Measurements from ENCODE around the gene RALGPS2. TPM values are rescaled to one million over a fixed set of nuclear protein-coding genes. Genes with fewer than 3 reads are reported as not detected.
"Not testable (repeated sequence)": the region's sequence is repeated elsewhere in the genome, so short reads cannot be mapped to it uniquely, and the experiment has no call there.

RALGPS2 gene
- total RNA-seq, 2 experiments from 2014 or later = 3.5 to 5.5 TPM

DNA sequence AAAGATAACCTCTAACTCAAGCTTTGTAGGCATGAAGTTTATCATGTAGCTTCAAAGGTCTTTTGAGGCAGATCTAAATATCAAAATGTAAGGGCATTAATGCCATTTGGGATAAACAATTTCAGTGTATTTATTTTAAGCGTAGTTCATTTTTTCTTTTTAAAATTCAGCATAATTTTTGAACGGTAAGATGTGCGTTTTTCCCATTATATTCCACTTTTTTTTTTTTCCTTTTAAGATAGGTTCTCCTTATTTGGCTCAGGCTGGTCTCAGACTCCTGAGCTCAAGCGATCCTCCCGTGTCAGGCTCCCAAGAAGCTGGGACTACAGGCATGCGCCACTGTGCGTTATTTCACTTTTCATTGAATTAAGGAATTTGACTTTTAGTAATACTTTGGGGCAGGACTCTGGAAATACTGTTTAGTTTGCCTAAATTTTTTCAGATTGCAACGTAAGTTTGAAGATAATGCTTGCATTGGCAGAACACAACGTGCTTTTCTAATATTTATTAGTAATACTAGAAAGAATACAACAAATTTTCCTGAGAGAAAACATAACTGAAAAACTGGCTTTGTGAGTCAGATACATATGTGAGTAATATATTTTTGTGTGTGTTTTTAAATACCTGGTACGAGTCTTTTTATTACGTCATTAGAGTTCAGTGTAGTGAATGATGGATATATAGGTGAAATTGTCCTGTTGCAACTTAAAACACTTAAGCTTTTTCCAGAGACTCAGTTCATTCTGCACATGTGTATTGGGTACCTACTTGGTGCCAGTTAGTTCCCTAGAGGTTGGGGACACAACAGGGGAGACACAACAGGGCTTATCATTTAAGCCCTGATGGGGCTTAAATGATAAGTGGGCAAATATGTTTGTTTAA is 2.2 kb downstream of the RALGPS2 start:
- DNase-seq = no peak
- Mint-ChIP-seq H3K27me3 (peaks cover 12% of the 10 kb centered on the region), H3K27ac (no peak overlapping the region), H3K4me1 (peaks cover 13% of the 10 kb centered on the region), H3K36me3 (ENCODE audit: low read depth) (no peaks in the 10 kb centered on the region), H3K9me3 (peaks cover 2% of the 10 kb centered on the region), H3K4me3 (no peak overlapping the region)
- ChIA-PET CTCF (interaction anchor here (0.6 kb wide), 1 partner anchor 334 kb away, joined by 6 read pairs; no protein-coding TSS in a partner anchor), POLR2A (no interaction called here)

GRCh38 chr1:178733972-178734371 is 8.9 kb downstream of the RALGPS2 start:
- CTCF ChIA-PET = no interaction called here

DNA sequence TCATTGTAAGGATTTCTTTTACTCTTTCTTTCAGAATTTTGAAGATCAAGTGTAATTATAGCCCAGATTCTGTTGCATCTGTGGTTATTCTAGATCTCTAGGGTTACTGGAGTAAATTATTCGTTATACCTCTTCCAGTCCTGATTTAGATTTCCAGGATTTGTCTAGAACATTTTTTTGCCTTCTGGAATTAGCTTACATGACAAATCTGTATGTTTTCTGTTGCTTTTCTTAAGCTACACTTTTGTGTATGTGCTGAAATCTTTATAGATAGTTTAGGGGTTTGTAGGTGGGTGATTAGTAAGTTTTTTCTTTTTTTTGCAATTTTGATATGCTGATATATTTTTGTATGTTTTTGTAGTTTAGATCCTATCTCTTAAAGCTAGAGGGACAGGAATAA is 13.7 kb downstream of the RALGPS2 start:
- no peaks in the 10 kb centered on the region for H3K27me3 Mint-ChIP-seq
- no peaks in the 10 kb centered on the region for H3K36me3 Mint-ChIP-seq (ENCODE audit: low read depth)
- no peak for DNase-seq
- no peak overlapping the region for H3K4me3 Mint-ChIP-seq
- peaks cover 3% of the 10 kb centered on the region for H3K9me3 Mint-ChIP-seq
- CTCF ChIA-PET = no interaction called here
- POLR2A ChIA-PET = no interaction called here
- H3K4me1 Mint-ChIP-seq = no peaks in the 10 kb centered on the region
- no peak overlapping the region for H3K27ac Mint-ChIP-seq

More at GRCh38 chr1:178733972-178734371, 8.9 kb downstream of the RALGPS2 start:
- Mint-ChIP-seq H3K4me3 (no peak overlapping the region), H3K36me3 (ENCODE audit: low read depth) (no peaks in the 10 kb centered on the region), H3K27me3 (peaks cover 2% of the 10 kb centered on the region), H3K9me3 (peaks cover 2% of the 10 kb centered on the region), H3K27ac (no peak overlapping the region), H3K4me1 (no peaks in the 10 kb centered on the region)
- POLR2A ChIA-PET = no interaction called here
- DNase-seq = no peak

DNA sequence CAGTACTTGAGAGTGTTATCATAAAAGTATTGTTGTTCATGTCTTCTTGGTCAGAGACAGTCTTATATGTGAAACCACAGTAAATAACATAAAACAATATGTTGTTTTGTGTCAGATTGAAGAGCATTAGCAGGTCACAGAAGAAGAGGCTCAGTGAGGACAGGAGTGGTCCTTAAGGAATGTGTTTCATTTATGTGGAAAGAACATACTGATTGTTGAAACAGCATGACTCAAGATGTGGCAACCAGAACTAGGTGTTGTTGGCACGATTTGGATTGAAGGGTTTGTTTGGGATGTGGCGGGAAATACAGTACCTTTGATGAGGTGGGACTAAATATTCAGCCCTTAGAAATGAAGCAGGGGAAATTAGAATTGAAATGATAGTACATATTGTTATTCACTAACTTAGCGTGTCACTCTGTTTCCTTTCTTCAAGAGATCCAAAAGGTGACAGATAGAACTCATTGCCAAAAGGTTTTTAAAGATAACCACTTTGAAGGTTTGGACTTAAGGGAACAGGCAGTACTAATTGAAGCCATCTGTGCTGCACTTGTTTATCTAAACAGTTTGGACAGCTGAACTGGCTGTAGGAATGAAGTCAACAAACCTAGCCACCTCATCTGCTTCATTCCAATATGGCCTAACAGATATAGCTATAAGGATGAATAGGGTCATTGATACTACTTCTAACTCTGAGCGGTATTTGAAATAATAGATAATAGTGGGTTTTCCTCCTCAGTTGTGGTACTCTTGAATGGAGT is 14.4 kb downstream of the RALGPS2 start:
- Mint-ChIP-seq H3K27ac (no peak overlapping the region), H3K4me1 (no peaks in the 10 kb centered on the region), H3K27me3 (no peaks in the 10 kb centered on the region), H3K4me3 (no peak overlapping the region), H3K36me3 (ENCODE audit: low read depth) (no peaks in the 10 kb centered on the region), H3K9me3 (peaks cover 3% of the 10 kb centered on the region)
- ChIA-PET POLR2A (no interaction called here), CTCF (interaction anchor here (0.5 kb wide), 1 partner anchor 255 kb away, joined by 3 read pairs; no protein-coding TSS in a partner anchor)
- DNase-seq = no peak

- ChIA-PET CTCF (interaction anchor here (0.6 kb wide), 1 partner anchor 601 kb away, joined by 3 read pairs; no protein-coding TSS in a partner anchor), POLR2A (no interaction called here)
- peaks cover 3% of the 10 kb centered on the region for H3K9me3 Mint-ChIP-seq
- no peaks in the 10 kb centered on the region for H3K4me1 Mint-ChIP-seq
- no peaks in the 10 kb centered on the region for H3K27me3 Mint-ChIP-seq
- no peak overlapping the region for H3K4me3 Mint-ChIP-seq
- DNase-seq = no peak
- no peaks in the 10 kb centered on the region for H3K36me3 Mint-ChIP-seq (ENCODE audit: low read depth)
- H3K27ac Mint-ChIP-seq = no peak overlapping the region
These were observed 15.4 kb downstream of the RALGPS2 start for GRCh38 chr1:178740491-178740890.

- Mint-ChIP-seq H3K4me1 (no peaks in the 10 kb centered on the region), H3K9me3 (peaks cover 3% of the 10 kb centered on the region), H3K27me3 (no peaks in the 10 kb centered on the region), H3K4me3 (no peak overlapping the region), H3K27ac (no peak overlapping the region), H3K36me3 (ENCODE audit: low read depth) (no peaks in the 10 kb centered on the region)
- no peak for DNase-seq
- ChIA-PET CTCF (no interaction called here), POLR2A (no interaction called here)
These were observed 15.9 kb downstream of the RALGPS2 start for GRCh38 chr1:178740924-178741323.

- CTCF ChIA-PET = interaction anchor here (0.9 kb wide), 1 partner anchor 10 kb away, joined by 3 read pairs; no protein-coding TSS in a partner anchor
These were observed 18.8 kb downstream of the RALGPS2 start for GRCh38 chr1:178743801-178744200.

DNA sequence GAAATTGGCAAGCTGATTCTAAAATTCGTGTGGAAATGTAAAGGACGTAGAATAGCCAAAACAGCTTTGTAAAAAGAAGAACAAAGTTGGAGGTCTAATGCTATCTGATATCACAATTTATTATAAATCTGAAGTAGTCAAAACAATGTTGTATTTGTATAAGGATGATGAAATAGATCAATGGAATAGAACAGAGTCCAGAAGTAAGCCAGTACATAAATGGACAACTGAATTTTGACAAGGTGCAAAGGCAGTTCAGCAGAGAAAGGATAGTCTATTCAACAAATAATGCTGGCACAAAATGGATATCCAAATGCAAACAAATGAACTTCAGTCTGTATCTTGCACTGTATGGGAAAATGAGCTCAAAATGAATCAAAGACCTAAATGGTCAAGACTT is 20.2 kb downstream of the RALGPS2 start:
- no peaks in the 10 kb centered on the region for H3K27me3 Mint-ChIP-seq
- no peak overlapping the region for H3K27ac Mint-ChIP-seq
- POLR2A ChIA-PET = no interaction called here
- CTCF ChIA-PET = interaction anchor here (0.6 kb wide), 1 partner anchor 258 kb away, joined by 3 read pairs; no protein-coding TSS in a partner anchor
- H3K4me3 Mint-ChIP-seq = no peak overlapping the region
- no peak for DNase-seq
- H3K36me3 Mint-ChIP-seq (ENCODE audit: low read depth) = no peaks in the 10 kb centered on the region
- H3K4me1 Mint-ChIP-seq = no peaks in the 10 kb centered on the region
- peaks cover 3% of the 10 kb centered on the region for H3K9me3 Mint-ChIP-seq

More at GRCh38 chr1:178743801-178744200, 18.8 kb downstream of the RALGPS2 start:
- no peaks in the 10 kb centered on the region for H3K27me3 Mint-ChIP-seq
- no peaks in the 10 kb centered on the region for H3K36me3 Mint-ChIP-seq (ENCODE audit: low read depth)
- H3K27ac Mint-ChIP-seq = no peak overlapping the region
- H3K9me3 Mint-ChIP-seq = peaks cover 3% of the 10 kb centered on the region
- no peaks in the 10 kb centered on the region for H3K4me1 Mint-ChIP-seq
- DNase-seq = no peak
- no peak overlapping the region for H3K4me3 Mint-ChIP-seq
- POLR2A ChIA-PET = no interaction called here

DNA sequence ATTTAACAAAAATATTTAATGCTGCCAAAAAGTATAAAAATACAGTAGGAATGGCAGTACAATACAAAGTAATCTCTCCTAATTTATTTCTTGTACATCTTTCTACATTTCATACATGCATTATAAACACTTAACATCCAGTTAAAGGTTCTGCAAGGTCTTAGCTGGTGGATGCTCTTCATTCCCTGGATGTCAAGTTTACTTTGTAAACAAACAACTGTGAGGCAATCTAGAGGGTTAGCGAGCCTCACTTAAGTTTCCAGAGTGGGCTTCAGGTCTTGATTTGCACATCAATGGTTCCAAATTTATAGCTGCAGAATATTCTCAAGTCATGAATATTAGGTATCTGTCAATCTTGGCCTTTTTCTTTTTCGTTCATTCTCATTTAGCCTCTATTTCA is 21.3 kb downstream of the RALGPS2 start:
- Mint-ChIP-seq H3K4me1 (no peaks in the 10 kb centered on the region), H3K9me3 (peaks cover 3% of the 10 kb centered on the region), H3K4me3 (no peak overlapping the region), H3K27me3 (no peaks in the 10 kb centered on the region), H3K36me3 (ENCODE audit: low read depth) (no peaks in the 10 kb centered on the region), H3K27ac (no peak overlapping the region)
- CTCF ChIA-PET = no interaction called here
- no peak for DNase-seq
- POLR2A ChIA-PET = no interaction called here

DNA sequence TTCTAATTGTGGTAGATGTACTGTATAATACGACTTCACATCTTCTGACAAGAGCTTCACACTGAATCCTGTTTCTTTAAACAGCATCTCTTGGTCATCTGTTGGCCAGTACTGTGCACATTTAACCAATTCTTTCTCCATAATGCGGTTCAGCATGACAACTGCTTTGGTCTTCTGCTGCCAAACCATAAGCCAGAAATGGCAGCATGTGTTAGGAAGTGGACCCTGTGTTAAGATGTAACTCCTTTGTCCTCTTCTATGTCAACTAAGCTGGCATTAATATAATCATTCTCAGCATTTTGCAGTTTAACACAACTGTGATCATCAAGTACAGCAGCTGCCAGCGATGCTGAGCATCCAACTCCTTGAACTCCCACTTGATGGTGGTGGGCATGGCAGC is 22.3 kb downstream of the RALGPS2 start:
- CTCF ChIA-PET = interaction anchor here (0.6 kb wide), 1 partner anchor 12 kb away, joined by 4 read pairs; no protein-coding TSS in a partner anchor

DNA sequence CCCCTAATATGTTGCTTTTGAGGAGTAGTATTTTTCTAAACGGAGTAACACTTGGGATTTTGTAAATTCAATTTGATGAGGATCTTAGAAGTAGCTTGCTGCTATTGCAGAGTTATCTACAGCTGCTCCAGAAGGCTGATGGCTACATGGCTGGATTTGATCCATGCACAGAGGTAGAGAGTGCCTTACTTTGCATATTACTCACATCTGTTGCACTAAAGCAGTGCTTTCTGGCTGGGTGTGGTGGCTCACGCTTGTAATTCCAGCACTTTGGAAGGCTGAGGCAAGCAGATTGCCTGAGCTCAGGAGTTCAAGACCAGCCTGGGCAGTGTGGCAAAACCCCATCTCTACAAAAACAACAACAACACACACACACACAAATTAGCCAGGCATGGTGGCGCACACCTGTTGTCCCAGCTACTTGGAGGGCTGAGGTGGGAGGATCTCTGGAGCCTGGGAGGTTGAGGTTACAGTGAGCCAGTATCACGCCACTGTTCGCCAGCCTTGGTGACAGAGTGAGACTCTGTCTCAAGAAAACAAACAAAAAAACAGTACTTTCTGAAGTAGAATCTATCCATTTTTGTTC is 24.6 kb downstream of the RALGPS2 start:
- Mint-ChIP-seq H3K27me3 (no peaks in the 10 kb centered on the region), H3K27ac (no peak overlapping the region), H3K9me3 (no peaks in the 10 kb centered on the region), H3K4me3 (no peak overlapping the region), H3K36me3 (ENCODE audit: low read depth) (no peaks in the 10 kb centered on the region), H3K4me1 (peaks cover 3% of the 10 kb centered on the region)
- POLR2A ChIA-PET = no interaction called here
- DNase-seq = no peak
- CTCF ChIA-PET = no interaction called here

More for the DNA sequence above, 22.3 kb downstream of the RALGPS2 start:
- H3K4me1 Mint-ChIP-seq; POLR2A ChIA-PET; H3K27me3 Mint-ChIP-seq; H3K27ac Mint-ChIP-seq; H3K36me3 Mint-ChIP-seq (ENCODE audit: low read depth); H3K4me3 Mint-ChIP-seq; H3K9me3 Mint-ChIP-seq; DNase-seq: not testable (repeated sequence)

- Mint-ChIP-seq H3K9me3 (peaks cover 7% of the 10 kb centered on the region), H3K4me1 (peaks cover 3% of the 10 kb centered on the region), H3K4me3 (no peak overlapping the region), H3K36me3 (ENCODE audit: low read depth) (no peaks in the 10 kb centered on the region), H3K27ac (no peak overlapping the region), H3K27me3 (no peaks in the 10 kb centered on the region)
- no peak for DNase-seq
- ChIA-PET POLR2A (no interaction called here), CTCF (no interaction called here)
These were observed 26.0 kb downstream of the RALGPS2 start for GRCh38 chr1:178751046-178751445.

GRCh38 chr1:178752891-178753290 is 27.8 kb downstream of the RALGPS2 start:
- H3K27ac Mint-ChIP-seq = no peak overlapping the region
- peaks cover 3% of the 10 kb centered on the region for H3K4me1 Mint-ChIP-seq
- no peaks in the 10 kb centered on the region for H3K36me3 Mint-ChIP-seq (ENCODE audit: low read depth)
- H3K4me3 Mint-ChIP-seq = no peak overlapping the region
- no peak for DNase-seq
- H3K9me3 Mint-ChIP-seq = peaks cover 13% of the 10 kb centered on the region
- ChIA-PET POLR2A (no interaction called here), CTCF (interaction anchor here (1.1 to 1.6 kb wide), 3 partner anchors 9 to 615 kb away, joined by 3 read pairs; no protein-coding TSS in a partner anchor)
- no peaks in the 10 kb centered on the region for H3K27me3 Mint-ChIP-seq

All from activated CD4-positive, alpha-beta T cell treated with anti-CD3 and anti-CD28 coated beads, Interleukin-2, amount 10 ng/mL, durations not matched to agents 7 days and 5 days (primary cell).